HG03457 (cell line): ENCODE data around the gene ZFHX2.

Experiments used
- ATAC-seq: cut with Tn5 transposase; IDR thresholded peaks from one replicate; pipeline ENCODE4 v1.9.1; 2021; ENCODE audit warnings: moderate number of reproducible peaks; ENCODE audit not compliant: unreplicated experiment

ZFHX2 gene

DNA sequence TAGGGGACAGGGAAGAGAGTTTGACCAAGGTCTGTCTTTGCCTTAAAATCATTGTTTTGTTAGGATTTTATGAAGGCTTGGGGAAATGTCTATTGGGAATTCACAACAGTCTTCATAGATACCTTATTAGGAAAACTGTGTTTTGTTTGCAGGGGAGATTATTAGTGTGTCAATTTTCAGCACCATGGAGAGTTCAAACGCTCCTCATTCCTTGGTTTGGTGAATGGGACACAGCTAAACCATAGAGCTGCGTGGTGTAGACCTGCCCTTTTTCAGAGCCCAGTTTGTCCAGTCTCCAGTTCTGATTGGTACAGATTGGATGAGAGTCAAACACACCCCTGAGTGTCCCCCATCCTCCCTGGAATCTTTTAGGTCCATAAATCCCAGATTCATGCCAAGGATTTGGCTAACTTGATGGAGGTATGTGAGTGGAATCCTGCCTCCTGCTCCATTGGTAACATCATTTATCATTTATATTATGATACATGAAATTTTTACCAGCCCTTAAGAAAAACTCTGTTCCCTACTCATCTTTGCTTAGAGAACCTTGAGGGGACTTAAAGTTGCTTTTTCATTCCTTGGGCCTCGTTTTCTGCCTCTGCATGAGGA lies 70.1 kb downstream of the ZFHX2 start:
- ATAC-seq: no peak

- no peak for ATAC-seq
These were observed 73.3 kb downstream of the ZFHX2 start for GRCh38 chr14:23478109-23478759.

DNA sequence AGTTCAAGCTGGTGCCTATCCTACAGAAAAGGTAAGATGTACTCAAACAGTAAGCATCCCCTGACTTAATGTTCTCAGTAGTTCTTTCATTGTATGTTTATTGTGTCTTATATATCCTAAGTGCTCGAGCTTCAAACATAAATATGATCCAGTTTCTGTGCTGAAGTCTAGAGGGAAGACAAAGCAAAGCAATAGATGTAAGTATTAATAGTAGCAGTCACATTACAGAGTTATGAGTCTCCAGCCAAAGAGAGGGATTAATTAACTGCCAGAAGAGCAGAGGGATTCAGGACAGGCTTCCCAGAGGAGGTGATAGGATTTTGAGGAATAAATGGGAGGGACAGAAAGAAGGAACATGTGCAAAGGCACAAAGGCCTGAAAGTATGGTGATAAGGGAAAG lies 80.6 kb downstream of the ZFHX2 start:
- no peak for ATAC-seq
